ENCODE data around the gene PRR23A.

PRR23A gene

DNA sequence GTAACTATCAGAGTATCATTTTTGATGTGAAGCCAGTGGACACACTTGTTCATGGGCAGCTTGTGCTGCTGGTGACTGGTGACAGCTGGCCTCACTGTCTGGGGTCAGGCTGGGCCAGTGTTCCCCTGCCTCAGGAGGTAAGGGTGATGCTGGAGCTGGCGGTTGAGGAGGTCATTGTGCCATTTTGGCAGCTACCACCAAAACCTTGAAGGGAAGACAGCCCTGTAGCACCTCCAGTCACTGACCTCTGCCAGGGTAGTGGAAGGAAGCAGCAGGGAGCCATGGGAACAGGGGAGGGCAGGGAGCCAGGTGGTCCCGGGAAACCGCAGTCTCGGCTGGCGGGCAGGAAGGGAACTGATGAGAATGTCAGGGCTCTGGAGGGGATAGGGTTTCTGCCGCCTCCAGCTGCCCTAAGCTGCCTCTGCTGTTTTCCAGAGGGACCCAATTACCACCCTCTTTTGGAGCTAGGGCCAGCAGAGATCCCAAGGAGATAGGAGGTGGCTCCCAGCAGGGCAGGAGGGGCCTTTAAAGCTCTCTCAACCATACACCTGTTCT lies 34.2 kb downstream of the PRR23A start:
- no peak for DNase-seq

- DNase-seq = no peak
These were observed 41.1 kb downstream of the PRR23A start for GRCh38 chr3:138964923-138965322.

GRCh38 chr3:138964264-138964663 lies 41.8 kb downstream of the PRR23A start:
- DNase-seq = no peak

GRCh38 chr3:138962854-138963560 lies 43.1 kb downstream of the PRR23A start:
- DNase-seq = no peak

GRCh38 chr3:138960417-138960852 lies 45.6 kb downstream of the PRR23A start:
- no peak for DNase-seq

All from stimulated activated CD8-positive, alpha-beta memory T cell treated with anti-CD3 and anti-CD28 coated beads, Interleukin-4, amount 100 ng/mL, for 48 hours (primary cell).